B cell (primary cell): Measurements from ENCODE around the gene TTC34. TPM values are rescaled to one million over a fixed set of nuclear protein-coding genes. Genes with fewer than 3 reads are reported as not detected.

Experiments used
- ATAC-seq: fragments of 200-7000 bp; cut with Tn5 transposase; one replicate; pipeline ENCODE4 v1.10.0; 2021; ENCODE audit warnings: low read depth, mild to moderate bottlenecking, moderate number of reproducible peaks, moderate library complexity
- CTCF ChIA-PET: fragments of 350-600 bp; sonication (Branson Sonifier 250); formaldehyde crosslinking; loops from one replicate; lab custom pipeline; 2021; ENCODE audit warnings: antibody characterized with exemption, inconsistent platforms; lab: Charles Lee
- POLR2A ChIA-PET: fragments of 350-600 bp; sonication (Branson Sonifier 250); formaldehyde crosslinking; loops from one replicate; lab custom pipeline; 2021; ENCODE audit warnings: antibody characterized with exemption; lab: Charles Lee
- DNase-seq: peaks from one replicate; pipeline ENCODE4 v3.0.0; 2013
- H2AFZ ChIP-seq: 2 replicates; pipeline ENCODE4 v1.6.1; 2012; ENCODE audit warnings: mild to moderate bottlenecking, low read depth, low read length; ENCODE audit not compliant: insufficient read depth, poor library complexity, severe bottlenecking
- H3K27ac ChIP-seq, 2 donors: 1 replicate in 1 of 2; 2 replicates in 1 of 2; pipeline ENCODE4 v1.5.1; 2012 to 2013; ENCODE audit warnings: low read length in 2 of 2, mild to moderate bottlenecking in 2 of 2, moderate library complexity in 1 of 2
- H3K27me3 ChIP-seq, 4 experiments: fragments of 200-600 bp in 1 of 4; sonication (generic) in 1 of 4; replicated peaks in 1 of 4; 1 replicate in 2 of 4; 2 replicates in 2 of 4; pipeline versions ENCODE4 v1.6.1 to v1.7.0; 2013 to 2016; ENCODE audit warnings: low read length in 3 of 4, mild to moderate bottlenecking in 2 of 4, mixed read lengths in 1 of 4, moderate library complexity in 1 of 4; ENCODE audit not compliant: insufficient read depth in 4 of 4, control insufficient read depth in 3 of 4; ENCODE audit errors: control extremely low read depth in 1 of 4
- H3K36me3 ChIP-seq, 2 experiments: replicated peaks in 1 of 2; 1 replicate in 1 of 2; 2 replicates in 1 of 2; pipeline versions ENCODE4 v1.6.1 to v1.7.1; 2013; ENCODE audit warnings: low read length in 1 of 2; ENCODE audit not compliant: insufficient read depth in 2 of 2, control insufficient read depth in 1 of 2; ENCODE audit errors: control extremely low read depth in 1 of 2, extremely low read depth in 1 of 2
- H3K4me1 ChIP-seq, 2 donors: fragments of 200-600 bp in 1 of 2; sonication (generic) in 1 of 2; 1 replicate in 1 of 2; 2 replicates in 1 of 2; pipeline versions ENCODE4 v1.5.1 to v1.6.1; 2013 to 2017; ENCODE audit warnings: low read length in 2 of 2; ENCODE audit not compliant: control insufficient read depth in 2 of 2, insufficient read depth in 2 of 2
- H3K4me2 ChIP-seq: replicated peaks from 2 replicates; pipeline ENCODE3; 2012; ENCODE audit warnings: mild to moderate bottlenecking, low read depth, low read length; ENCODE audit not compliant: poor library complexity, severe bottlenecking
- H3K4me3 ChIP-seq, 5 experiments: fragments of 200-600 bp in 1 of 5; sonication (generic) in 1 of 5; 1 replicate in 3 of 5; 2 replicates in 2 of 5; pipeline versions ENCODE4 v1.5.1 to v1.7.0; 2011 to 2016; ENCODE audit warnings: low read length in 4 of 5, mild to moderate bottlenecking in 4 of 5, low read depth in 2 of 5, control low read depth in 1 of 5, moderate library complexity in 1 of 5; ENCODE audit not compliant: insufficient read depth in 1 of 5; ENCODE audit errors: control extremely low read depth in 1 of 5, extremely low read depth in 1 of 5
- H3K79me2 ChIP-seq: fragments of 200-600 bp; sonication (generic); one replicate; pipeline ENCODE4 v1.6.0; 2016; ENCODE audit warnings: low read length; ENCODE audit not compliant: control insufficient read depth, insufficient read depth
- H3K9ac ChIP-seq: fragments of 200-600 bp; sonication (generic); 2 replicates; pipeline ENCODE4 v1.6.1; 2017; ENCODE audit warnings: mild to moderate bottlenecking, low read length, moderate library complexity
- H3K9me3 ChIP-seq, 3 donors: one replicate each; pipeline versions ENCODE4 v1.6.1 to v1.7.1; 2013; ENCODE audit warnings: low read length in 2 of 3; ENCODE audit not compliant: control insufficient read depth in 2 of 3, insufficient read depth in 1 of 3; ENCODE audit errors: control extremely low read depth in 1 of 3
- H4K20me1 ChIP-seq: 2 replicates; pipeline ENCODE4 v1.6.0; 2012; ENCODE audit warnings: mild to moderate bottlenecking, low read length; ENCODE audit not compliant: insufficient read depth, control insufficient read depth, poor library complexity, severe bottlenecking
- H3K27ac Mint-ChIP-seq: one replicate; pipeline ENCODE4 v1.8.0; 2021; ENCODE audit warnings: mixed read lengths
- H3K27me3 Mint-ChIP-seq: one replicate; pipeline ENCODE4 v1.8.0; 2021; ENCODE audit warnings: mixed read lengths
- H3K4me1 Mint-ChIP-seq: one replicate; pipeline ENCODE4 v1.8.0; 2021; ENCODE audit warnings: mixed read lengths
- H3K4me3 Mint-ChIP-seq: one replicate; pipeline ENCODE4 v1.8.0; 2021; ENCODE audit warnings: mixed read lengths
- H3K9me3 Mint-ChIP-seq: one replicate; pipeline ENCODE4 v1.8.0; 2022; ENCODE audit warnings: mixed read lengths; ENCODE audit not compliant: insufficient read depth
- CTCF ChIP-seq: fragments of 200-600 bp; IDR thresholded peaks from one replicate; pipeline ENCODE4 v1.8.0; 2022; ENCODE audit warnings: antibody characterized with exemption, mild to moderate bottlenecking
- EZH2 ChIP-seq: IDR thresholded peaks from 2 replicates; pipeline ENCODE4 v1.6.1; 2012; ENCODE audit warnings: borderline replicate concordance, low read depth, mild to moderate bottlenecking, moderate library complexity, low read length; ENCODE audit not compliant: insufficient read depth, poor library complexity, severe bottlenecking
- WGBS: methylation state at CpG from one replicate; pipeline ENCODE4 v1.1.5; 2013; ENCODE audit warnings: missing lambda C conversion rate; ENCODE audit not compliant: insufficient coverage; 5-methylcytosine and 5-hydroxymethylcytosine counted together
- intact Hi-C: fragments of 100-400 bp; cut with micrococcal nuclease; formaldehyde crosslinking; loops from one replicate; pipeline ENCODE4 v1.10.0; 2022
- polyA plus RNA-seq: library from polyadenylated mRNA; depleted of rRNA; stranded (reverse); fragments of >200 nt; gene quantifications from 2 replicates; pipeline ENCODE4 v1.2.3, GENCODE V29; 2012
- total RNA-seq, 2 donors: library from RNA; stranded (reverse); fragments of 120-200 nt in 1 of 2; gene quantifications; 1 replicate in 1 of 2; 2 replicates in 1 of 2; pipeline versions ENCODE4 v1.2.3 to v1.2.4, GENCODE V29; 2013 to 2022

Gene TTC34
- total and polyA plus RNA-seq, 2 donors (not counting 1 experiment from before 2014, with no cell fraction given) = 2.1 to 8.1 TPM

- Histone ChIP-seq H3K27me3 (peaks cover 0 to 11% (median 0%) of the 10 kb centered on the region in 4 experiments), H3K9ac (no peak overlapping the region), H3K79me2 (no peaks in the 10 kb centered on the region), H4K20me1 (no peaks in the 10 kb centered on the region), H2AFZ (no peak overlapping the region), H3K4me1 (no peaks in the 10 kb centered on the region), H3K36me3 (no peaks in the 10 kb centered on the region), H3K27ac (no peak overlapping the region), H3K9me3 (peaks cover 0 to 46% (median 0%) of the 10 kb centered on the region in 3 donors), H3K4me2 (no peak overlapping the region), H3K4me3 (no peak overlapping the region)
- no peak overlapping the region for H3K4me3 Mint-ChIP-seq
- DNase-seq (no peak), ATAC-seq (no peak)
- TF ChIP-seq CTCF (no peak), EZH2 (no peak)
- WGBS = 91% methylated on average over 13 of the region's 15 CpGs
- no peak overlapping the region for H3K27ac Mint-ChIP-seq
- intact Hi-C loops = no loop called here
- POLR2A ChIA-PET = no interaction called here
- CTCF ChIA-PET = no interaction called here
- H3K27me3 Mint-ChIP-seq = peaks cover 8% of the 10 kb centered on the region
- no peaks in the 10 kb centered on the region for H3K9me3 Mint-ChIP-seq
- H3K4me1 Mint-ChIP-seq = no peaks in the 10 kb centered on the region
Measured at GRCh38 chr1:2826316-2826715, 24.8 kb upstream of the TTC34 start.

GRCh38 chr1:2825487-2826189, 24.1 kb upstream of the TTC34 start:
- 91% methylated on average over 13 of the region's 18 CpGs for WGBS
- no peak for TF ChIP-seq CTCF
- no peak for TF ChIP-seq EZH2
- ATAC-seq (no peak), DNase-seq (no peak)
- intact Hi-C loops = no loop called here
- Histone ChIP-seq H3K4me2 (no peak overlapping the region), H3K27me3 (peaks cover 0 to 14% (median 0%) of the 10 kb centered on the region in 4 experiments), H4K20me1 (no peaks in the 10 kb centered on the region), H3K36me3 (no peaks in the 10 kb centered on the region), H3K4me1 (no peaks in the 10 kb centered on the region), H3K9ac (no peak overlapping the region), H3K27ac (no peak overlapping the region), H2AFZ (no peak overlapping the region), H3K4me3 (no peak overlapping the region), H3K9me3 (peaks cover 0 to 39% (median 0%) of the 10 kb centered on the region in 3 donors), H3K79me2 (no peaks in the 10 kb centered on the region)
- no peak overlapping the region for H3K27ac Mint-ChIP-seq
- peaks cover 8% of the 10 kb centered on the region for H3K27me3 Mint-ChIP-seq
- H3K9me3 Mint-ChIP-seq = no peaks in the 10 kb centered on the region
- H3K4me3 Mint-ChIP-seq = no peak overlapping the region
- POLR2A ChIA-PET = no interaction called here
- H3K4me1 Mint-ChIP-seq = no peaks in the 10 kb centered on the region
- CTCF ChIA-PET = no interaction called here
